GM06990 (cell line): ENCODE measurements around the gene CHMP4A.

Experiments used
- DNase-seq: peaks from one replicate; pipeline ENCODE4 v3.0.0-alpha.2; 2011; ENCODE audit not compliant: insufficient read length; ENCODE audit errors: extremely low read depth
- H3K27me3 ChIP-seq: replicated peaks from 2 replicates; pipeline ENCODE4 v1.6.0; 2011; ENCODE audit warnings: low read length; ENCODE audit not compliant: control insufficient read depth, insufficient read depth
- H3K36me3 ChIP-seq: 2 replicates; pipeline ENCODE4 v1.5.1; 2011; ENCODE audit warnings: low read length; ENCODE audit not compliant: control insufficient read depth, insufficient read depth
- H3K4me3 ChIP-seq: replicated peaks from 2 replicates; pipeline ENCODE4 v1.5.1; 2011; ENCODE audit warnings: low read depth, mild to moderate bottlenecking, control low read depth, low read length
- TF ChIP-seq, protein P1 (sequence below): IDR thresholded peaks from 2 replicates; pipeline ENCODE4 v1.5.1; 2011; ENCODE audit warnings: low read length, control low read depth, mild to moderate bottlenecking, inconsistent platforms; ENCODE audit not compliant: insufficient read depth, poor library complexity, severe bottlenecking

CHMP4A gene

GRCh38 chr14:24259282-24260025 lies 46.2 kb upstream of the CHMP4A start:
- DNase-seq: no peak
- TF ChIP-seq, protein P1, sequence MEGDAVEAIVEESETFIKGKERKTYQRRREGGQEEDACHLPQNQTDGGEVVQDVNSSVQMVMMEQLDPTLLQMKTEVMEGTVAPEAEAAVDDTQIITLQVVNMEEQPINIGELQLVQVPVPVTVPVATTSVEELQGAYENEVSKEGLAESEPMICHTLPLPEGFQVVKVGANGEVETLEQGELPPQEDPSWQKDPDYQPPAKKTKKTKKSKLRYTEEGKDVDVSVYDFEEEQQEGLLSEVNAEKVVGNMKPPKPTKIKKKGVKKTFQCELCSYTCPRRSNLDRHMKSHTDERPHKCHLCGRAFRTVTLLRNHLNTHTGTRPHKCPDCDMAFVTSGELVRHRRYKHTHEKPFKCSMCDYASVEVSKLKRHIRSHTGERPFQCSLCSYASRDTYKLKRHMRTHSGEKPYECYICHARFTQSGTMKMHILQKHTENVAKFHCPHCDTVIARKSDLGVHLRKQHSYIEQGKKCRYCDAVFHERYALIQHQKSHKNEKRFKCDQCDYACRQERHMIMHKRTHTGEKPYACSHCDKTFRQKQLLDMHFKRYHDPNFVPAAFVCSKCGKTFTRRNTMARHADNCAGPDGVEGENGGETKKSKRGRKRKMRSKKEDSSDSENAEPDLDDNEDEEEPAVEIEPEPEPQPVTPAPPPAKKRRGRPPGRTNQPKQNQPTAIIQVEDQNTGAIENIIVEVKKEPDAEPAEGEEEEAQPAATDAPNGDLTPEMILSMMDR: no peak
- Histone ChIP-seq H3K27me3 (no peaks in the 10 kb centered on the region), H3K36me3 (peaks cover 16% of the 10 kb centered on the region), H3K4me3 (no peak overlapping the region)

- no peak overlapping the region for H3K4me3 ChIP-seq
- H3K36me3 ChIP-seq: peaks cover 17% of the 10 kb centered on the region
- H3K27me3 ChIP-seq: no peaks in the 10 kb centered on the region
- no peak for DNase-seq
- TF ChIP-seq, protein P1: no peak
Measured at GRCh38 chr14:24258548-24259265, 45.4 kb upstream of the CHMP4A start.

GRCh38 chr14:24258119-24258518 lies 44.8 kb upstream of the CHMP4A start:
- no peak for DNase-seq
- TF ChIP-seq, protein P1: no peak
- peaks cover 15% of the 10 kb centered on the region for H3K36me3 ChIP-seq
- H3K27me3 ChIP-seq: no peaks in the 10 kb centered on the region
- no peak overlapping the region for H3K4me3 ChIP-seq

GRCh38 chr14:24256960-24257359 lies 43.7 kb upstream of the CHMP4A start:
- TF ChIP-seq, protein P1: no peak
- no peak overlapping the region for H3K4me3 ChIP-seq
- no peak for DNase-seq
- H3K36me3 ChIP-seq: peaks cover 15% of the 10 kb centered on the region
- no peaks in the 10 kb centered on the region for H3K27me3 ChIP-seq

GRCh38 chr14:24255931-24256711 lies 42.8 kb upstream of the CHMP4A start:
- H3K4me3 ChIP-seq: no peak overlapping the region
- peaks cover 14% of the 10 kb centered on the region for H3K36me3 ChIP-seq
- no peak for DNase-seq
- H3K27me3 ChIP-seq: no peaks in the 10 kb centered on the region
- TF ChIP-seq, protein P1: no peak
